RKO (cell line): ENCODE results near the gene ZNF526.

Source experiments
- DNase-seq: peaks from one replicate; pipeline ENCODE4 v3.0.0-alpha.2; 2016; ENCODE audit warnings: low spot score

The ZNF526 gene

DNA sequence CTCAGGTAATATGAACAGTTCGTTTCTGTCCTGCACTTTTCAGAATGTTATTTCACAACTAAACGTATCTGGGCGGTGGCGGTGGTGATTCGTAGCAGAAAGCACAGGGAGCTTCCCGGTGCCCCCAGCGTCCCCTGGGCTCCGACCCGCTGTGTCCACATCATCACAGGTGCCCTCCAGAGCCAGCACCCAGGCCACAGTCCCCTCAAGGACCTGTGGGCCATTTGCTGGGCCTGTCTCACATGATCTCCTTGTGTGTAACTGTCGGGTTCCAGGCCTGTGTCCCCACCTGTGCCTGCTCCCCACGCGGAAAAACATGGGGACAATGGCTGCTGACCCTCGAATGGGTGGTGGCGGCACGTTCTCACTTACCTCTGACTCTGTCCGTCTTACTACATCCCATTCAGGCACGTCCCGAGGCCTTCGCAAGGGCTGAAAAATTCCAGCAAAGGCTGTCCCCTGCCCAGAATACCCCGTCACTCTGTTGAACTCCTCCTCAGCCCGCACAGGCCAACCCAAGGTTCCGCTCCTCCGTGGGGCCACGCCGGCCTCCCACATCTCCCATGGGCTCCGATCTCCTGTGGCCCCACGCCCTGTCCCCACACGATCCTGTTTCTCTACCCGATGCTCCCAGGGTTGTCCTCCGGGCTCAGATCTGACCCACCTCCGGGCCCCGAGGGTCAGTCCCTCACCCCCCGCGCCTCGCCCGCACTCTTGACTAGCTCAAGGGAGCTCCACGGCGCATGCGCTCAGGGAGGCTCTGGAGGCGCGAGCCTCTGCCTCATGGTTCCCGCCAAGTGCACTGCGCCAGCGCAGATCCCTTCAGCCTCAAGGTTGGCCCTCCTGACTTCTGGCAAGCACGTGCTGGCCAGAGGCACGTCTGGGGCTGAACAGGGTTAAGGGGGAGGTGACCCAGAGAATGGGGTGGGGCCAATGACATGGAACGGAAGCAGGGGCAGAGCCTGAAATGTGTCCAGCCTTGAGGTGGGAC lies 23.8 kb upstream of the ZNF526 start:
- no peak for DNase-seq

DNA sequence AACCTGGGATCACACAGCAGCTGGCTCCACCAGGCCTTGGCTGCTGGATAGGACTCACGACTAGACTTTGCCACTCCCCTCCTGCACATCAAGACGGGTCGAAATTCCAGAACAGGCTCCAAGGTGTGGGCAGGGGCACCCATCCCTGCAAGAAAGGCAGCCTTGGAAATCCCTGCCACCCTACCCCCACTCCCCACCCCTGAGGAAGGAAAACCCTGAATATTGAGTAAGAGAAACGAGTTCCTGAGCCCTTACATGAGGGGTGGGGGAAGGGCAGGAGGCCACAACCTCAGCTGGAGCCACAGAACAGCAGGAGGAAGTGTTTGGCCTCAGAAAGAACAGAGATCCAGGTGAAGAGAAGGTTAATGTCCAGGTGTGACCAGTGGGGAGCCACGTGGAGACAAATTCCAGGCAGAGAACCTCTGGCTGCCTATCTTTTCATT lies 22.7 kb upstream of the ZNF526 start:
- no peak for DNase-seq

DNA sequence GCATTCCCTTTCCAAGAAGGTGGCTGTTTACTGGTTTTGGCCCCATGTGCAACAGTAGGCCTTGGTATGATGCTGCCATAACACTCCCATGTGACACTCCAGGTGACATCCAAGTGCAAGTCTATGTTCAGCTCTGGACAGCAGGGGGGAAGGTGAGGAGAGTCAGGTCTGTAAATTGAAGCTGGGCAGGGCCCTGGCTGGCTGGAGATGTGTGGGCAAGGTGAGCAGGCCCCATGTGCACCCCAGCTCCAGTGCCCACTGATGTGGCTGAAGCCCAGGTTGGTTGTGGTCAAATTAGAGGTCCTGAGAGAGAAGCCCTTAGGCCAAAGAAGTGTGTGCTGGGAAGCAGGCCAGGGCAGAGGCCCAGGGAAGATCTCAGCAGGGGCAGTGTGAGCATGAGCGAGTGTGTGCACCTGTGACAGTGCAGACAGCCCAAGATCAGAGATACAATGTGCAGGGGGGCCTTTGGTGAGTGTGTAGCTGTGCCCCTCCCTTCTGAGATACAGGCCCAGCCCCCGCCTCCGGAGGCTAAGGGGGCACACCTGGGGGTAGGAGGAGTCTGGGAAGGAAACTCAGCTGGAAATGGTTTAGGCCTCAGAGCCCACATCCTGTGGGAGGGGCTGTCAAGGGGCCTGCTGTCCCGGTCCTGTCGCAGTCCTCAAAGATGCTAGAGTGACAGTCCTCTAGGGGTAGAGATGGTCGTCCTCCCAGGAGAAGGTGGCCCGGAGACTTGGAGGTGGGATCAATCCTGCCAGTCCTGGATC lies 21.3 kb upstream of the ZNF526 start:
- no peak for DNase-seq

DNA sequence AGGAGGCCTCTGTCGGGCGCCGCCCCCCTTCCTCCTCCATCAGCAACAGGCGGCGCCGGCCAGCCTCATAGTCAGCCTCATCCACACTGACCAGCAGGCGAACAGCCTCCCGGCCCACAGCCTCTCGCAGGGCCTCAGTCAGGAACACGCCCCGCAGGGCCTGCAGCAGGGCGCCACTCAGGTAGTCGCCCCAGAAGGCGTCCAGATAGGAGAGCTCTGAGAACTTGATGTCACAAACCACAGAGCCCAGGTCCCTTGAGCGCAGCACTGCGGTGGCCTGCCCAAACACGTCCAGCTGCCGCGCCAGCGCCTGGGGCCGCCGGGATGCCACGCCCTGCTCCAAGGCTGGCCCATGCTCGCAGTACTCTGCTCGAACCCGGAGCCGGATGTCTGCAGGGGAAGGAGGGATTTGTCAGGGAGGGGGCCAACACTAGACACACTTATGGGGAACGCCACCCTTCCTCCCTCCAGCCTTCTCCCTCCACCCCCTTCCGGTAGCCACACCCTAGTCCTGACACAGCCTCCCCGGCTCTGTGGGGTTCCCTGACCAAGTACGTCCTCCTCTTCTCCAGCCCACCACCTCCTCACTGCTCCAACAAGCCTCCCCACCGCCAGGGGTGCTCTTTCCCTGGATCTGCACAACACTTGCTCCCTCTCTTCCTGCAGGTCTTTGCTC lies 20.5 kb upstream of the ZNF526 start:
- DNase-seq: no peak

DNA sequence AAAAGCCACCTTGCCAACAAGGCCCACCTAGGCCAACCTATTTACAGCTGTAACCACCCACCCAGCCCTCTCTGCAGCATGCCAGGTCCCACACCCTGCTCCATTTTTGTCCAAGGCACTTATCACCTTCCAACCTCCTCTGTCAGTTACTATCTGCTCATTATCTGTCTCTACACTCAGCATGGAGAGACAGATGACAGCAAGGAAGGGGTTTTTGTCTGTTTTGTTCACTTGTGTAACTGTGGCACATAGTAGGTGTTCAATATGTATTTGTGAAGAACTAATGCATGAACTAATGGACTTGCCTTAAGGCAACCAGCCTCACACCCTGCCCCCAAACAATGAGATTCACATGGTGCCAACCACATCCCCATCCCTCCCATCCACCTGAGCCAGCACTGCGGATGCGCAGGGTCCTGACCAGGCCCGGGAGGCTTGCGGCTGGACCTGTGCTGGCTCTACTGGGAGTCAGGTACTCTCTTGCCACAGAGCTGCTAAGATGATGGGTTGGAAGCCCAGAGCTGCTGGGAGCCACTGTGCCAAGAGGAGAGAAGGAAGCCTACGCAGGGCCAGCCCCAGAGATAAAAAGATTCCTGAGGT lies 19.9 kb upstream of the ZNF526 start:
- no peak for DNase-seq

DNA sequence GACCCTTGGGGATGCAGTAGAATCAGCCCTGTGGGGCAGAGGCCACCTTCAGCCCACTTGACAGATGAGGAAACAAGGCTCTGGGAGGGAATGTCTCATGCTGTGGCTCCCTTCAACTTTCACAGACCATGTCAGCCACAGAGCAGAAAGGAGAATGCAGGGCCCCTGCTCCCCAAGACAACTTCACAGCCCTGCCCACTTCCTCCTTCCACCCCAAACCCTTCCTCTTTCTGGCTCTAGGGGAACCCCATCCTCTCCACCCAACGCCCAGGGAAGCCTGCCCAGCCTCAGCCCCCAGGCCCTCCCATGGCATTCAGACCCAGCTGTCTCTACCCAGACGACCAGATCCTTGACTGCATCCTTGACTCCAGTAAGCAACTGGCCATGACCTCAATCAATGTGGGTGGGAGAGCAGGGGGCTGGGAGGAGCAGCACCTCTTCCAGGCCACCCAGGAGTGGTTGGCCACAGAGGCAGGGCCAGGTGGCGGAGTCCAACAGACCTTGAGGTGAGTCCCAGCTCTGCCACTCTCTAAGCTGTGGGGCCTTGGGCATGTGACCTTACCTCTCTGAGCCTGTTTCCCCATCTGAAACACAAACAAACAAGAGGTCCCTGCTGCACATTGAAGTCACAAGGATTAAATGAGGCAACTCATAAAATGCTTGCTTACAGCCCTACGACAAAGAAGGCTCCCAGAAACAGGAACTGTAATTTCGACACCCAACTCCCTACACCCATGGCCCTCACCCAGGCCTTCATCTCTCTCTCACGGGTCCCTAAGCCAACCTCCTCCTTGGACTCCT lies 18.4 kb upstream of the ZNF526 start:
- DNase-seq: no peak

DNA sequence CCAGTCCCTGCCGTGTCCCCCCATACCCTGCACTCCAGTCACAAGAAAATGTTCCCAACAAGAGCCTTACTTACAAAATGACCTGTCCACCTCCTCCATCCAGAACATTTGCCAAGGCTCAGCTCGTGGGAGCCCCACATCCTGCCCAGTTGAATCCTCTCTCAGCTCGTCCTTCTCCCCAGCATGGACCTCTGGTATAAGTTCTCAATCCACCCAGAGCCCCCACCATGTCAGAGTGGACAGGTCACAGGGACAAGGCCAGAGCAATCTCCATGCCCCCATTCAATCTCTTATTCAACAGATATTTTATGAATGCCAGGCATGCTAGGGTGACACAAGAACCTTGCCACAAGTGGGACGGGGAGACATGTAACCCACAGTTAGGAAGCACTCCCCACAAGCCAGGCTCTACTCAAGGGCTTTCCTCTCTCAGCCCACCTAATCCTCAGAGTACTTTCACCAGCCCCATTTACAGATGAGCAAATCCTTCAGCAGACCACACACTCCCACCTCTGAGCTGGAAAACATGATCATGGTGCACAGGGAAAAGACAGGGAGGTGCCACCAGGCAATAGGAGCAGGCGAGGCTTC lies 17.7 kb upstream of the ZNF526 start:
- no peak for DNase-seq

DNA sequence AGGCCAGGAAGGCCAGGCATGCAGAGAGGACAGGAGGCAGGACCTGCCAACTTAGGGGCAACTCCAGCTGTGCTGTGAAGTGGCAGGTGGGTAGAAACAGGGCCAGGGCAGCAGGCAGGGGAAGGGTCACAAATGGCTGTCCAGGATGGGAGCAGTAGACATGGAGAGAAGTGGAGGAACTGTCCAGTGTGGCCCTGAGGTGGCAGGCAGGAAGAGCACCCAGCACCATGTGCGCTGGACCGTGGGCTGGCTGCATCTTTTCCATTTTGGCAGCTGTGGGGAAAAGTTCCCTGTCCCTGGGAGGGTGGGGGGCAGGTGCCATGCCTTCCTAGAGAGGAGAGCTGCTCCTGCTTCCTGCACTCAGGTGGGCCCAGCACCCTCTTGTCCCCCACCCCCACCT lies 16.4 kb upstream of the ZNF526 start:
- no peak for DNase-seq

DNA sequence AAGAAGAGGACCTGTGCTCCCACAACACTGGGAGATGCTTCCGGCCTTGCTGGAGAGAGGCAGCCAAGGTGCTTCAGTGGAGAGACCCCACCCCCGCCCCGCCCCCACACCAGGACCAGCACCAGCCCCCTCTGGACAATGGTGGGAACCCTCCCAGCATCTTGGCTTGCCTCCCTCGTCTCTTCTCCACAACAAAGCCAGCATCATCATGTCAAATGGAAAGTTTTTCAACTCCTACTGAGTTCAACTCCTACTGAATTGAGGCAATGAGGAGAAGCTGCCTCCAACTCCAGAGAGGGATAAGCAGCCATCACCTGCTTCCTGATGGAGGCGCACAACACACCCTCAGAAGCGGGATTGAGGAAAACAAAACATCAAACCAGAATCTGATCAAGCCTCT lies 15.4 kb upstream of the ZNF526 start:
- no peak for DNase-seq

DNA sequence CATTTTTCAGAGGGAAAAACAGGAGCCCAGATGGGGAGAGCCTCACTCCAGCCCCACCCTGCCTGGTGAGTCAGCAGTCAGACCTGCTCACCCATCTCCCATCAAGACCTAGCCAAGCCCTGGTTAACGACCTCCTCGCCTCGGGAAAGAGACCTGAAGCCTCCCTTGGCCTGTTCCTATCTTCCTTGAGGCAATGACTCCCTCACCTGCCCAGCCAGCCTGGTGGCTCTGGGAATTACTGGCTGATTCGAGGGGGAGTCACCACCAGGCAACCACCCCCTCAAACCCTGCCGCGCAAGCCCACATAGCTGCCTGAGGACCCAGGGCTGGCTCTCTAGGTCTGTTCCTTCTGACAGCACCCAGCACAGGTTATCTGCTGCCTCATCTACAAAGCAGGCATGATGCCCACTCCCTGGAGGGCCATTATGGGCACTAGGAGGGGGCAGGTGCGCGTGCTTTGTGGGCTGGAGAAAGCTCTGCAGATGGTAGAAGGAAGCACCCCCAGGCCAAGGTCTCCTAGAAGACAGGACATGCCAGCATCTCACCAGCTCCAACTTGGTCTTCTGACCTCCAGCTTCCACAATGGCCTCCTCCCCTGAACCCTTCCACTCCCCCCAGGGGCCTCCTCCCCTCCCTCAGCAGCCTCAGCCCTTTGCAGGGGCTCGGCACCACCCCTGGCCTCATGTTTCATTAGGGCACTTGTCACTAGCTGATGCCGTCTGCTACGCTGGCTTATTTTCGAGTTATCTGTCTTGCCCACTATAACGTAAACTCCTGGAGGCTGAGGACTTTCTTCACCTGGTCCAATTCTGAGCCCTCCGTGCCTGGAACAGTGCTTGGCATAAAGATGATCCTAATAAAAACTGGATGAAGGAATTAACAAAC lies 13.0 kb upstream of the ZNF526 start:
- DNase-seq: no peak

DNA sequence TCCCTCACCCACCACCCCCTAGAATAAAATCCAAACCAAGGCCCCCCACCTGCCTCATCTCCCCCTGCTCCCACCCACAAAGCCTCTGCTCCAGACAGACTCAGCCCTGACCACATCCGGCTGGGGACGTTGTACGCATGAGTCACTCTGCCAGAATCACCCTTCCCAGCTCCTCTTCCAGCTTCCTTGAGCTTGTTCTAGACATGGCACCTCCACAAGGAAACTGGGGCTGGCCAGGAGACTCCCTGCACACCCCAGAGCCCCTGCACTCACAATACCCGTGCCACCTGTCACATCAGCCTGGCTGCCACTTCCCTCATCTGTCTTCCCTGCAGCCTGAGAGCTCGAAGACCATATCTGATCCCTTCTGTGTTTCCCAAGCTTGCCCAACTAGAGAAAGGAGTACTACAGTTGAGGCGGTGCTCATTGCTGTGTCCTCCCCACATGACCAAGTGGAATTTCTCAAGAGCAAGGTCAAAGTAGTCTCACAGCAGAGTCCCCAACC lies 12.3 kb upstream of the ZNF526 start:
- peak; percentile 71 for DNase-seq

DNA sequence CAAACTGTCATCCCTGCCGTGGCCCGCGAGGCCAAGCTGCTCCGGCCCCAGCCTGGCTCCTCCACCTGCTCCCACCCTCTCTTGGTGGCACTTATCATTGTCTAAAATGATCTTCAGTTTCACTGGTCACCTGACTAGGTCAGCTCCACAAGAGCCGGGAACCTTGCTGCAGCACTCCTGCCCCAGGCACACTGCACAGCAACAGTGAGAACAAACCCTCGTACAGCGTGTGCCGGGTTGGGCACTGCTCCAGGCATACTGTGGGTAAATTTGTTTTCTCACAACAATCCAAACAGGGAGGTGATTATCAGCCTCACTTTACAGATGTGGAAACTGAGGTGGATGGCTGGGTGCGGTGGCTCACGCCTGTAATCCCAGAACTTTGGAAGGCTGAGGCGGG lies 11.5 kb upstream of the ZNF526 start:
- no peak for DNase-seq

DNA sequence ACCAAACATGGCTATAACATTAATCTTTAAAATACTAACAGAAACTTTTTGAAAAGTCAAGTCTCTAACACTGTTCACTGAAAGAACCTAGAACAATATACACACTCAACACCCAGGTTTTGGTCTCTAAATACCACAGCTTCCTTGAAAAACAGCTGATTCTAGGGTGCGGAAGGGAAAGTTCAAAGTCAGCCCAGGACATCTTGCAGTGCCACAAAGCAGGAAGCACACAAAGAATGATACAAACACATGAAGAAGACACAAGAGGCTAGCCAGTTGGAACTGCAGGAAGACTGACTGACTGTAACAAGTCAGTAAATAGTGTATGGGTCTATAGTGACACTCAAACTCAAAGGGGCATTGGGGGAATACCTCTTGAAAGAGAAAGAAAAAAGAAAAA lies 7.2 kb upstream of the ZNF526 start:
- no peak for DNase-seq

DNA sequence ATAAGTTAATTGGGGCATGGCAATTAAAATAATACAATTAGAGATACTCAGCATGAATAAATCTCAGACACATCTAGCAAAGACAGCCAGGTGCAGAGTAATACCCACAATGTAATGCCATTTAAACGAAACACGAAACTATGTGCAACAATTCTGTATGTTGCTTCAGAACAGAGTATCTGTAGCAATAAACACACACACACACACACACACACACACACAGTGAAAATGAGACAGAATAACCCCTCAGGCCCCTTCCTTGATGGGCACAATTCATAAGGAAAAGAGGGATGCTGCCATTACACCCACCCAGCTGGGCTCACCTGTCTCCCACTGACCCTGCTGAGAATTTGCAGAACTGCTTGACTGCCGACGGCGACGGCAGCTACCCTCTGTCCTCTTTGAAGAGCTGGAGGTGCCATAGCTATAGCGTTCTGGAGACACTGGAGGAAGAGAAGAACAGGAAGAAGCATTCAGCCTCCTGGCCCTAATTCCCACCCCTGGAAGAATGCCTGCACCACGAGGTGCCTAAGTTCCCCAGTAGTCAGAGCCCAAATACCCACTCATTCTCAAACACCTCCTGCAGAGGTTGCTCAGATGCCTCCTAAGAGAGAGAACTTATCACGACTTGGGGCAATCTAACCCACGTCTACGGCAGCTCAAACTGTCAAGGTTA lies 5.2 kb upstream of the ZNF526 start:
- DNase-seq: no peak

DNA sequence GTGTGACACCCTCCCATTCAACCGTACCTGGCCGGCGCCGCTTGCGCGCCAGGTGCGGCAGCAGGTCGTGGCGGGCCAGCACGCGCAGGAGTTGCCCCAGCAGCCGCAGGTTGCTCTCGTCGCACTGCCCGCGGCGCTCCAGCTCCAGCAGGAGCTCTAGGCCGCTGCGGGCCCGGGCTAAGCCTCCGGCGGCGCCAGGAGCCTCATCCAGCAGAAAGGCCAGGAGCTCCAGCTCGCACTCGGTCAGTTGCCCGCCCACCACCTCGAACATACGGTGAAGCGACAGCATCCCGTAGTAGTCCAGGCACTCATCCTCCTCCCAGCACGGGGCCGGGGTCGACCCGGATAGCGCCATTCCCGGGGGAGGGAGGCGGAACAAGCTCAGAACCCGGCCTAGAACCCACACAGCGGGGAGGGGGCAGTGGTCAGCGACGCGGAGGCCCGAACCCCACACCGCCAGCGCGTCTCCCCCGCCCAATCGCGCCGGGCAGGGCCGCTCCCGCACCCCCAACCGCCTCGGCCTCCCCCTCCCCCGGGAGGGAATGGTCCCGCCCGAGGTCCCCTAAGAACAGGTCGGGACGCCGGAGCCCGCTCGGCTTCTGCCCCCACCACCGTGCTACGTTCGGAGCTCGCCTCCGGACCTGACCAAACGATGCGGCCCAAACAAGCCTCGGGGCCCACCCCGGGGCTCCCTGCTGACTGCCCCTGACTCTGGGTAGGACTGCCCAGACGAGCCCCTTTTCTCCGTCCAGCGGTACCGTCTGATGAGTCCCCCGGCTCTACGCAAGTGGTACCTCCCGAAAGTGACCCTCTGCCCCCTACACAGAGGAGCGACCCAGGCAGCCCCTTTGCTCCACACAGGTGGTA lies 3.2 kb upstream of the ZNF526 start:
- peak; percentile 49 for DNase-seq

DNA sequence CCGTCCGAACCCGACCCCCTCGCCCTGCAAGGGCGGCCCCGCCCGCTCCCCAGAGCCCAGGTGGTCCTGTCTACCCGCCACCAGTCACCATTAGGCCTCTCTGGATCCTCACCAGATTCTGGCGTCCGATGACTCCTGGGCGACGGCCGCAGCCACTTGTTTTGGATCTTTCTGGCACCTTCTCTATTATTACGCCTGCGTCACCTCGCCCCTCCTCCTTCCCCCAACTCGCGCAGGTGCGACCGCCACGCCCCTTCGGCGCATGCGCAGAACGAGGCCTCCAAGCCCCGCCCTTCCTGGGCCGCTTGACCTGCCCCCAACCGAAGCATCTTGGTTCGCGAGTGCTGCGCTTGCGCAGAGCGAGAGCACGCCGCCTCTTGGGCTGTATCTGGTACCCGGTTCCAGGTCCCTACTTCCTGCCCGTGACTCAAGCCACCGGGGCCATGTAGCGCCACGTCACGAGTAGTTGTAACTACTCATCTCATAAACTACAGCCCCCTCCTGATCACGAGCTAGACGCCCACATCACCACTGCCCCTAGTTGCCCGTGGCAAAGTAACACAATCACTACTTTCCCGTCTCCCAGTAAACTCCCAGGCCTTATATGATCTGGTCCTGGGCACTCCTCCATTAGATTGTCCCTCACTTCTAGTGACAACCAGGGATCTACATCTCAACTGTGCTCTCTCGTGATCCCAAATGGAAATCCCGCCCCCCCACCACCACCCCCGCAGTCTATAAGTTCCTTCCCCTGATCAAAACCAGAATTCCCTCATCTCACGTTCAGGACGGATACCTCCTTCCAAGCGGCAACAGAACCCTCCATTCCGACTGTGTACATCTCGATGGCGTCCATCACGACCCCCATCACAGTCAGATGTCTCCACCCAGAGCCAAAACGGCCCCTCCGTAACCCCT lies 2.3 kb upstream of the ZNF526 start, which contains the start of gene DEDD2:
TSS of gene DEDD2 (minus strand) at position 158 of the 918 bp plus-strand sequence. CDS start 670 bp downstream, outside the sequence.
- DNase-seq: peak; percentile 99

DNA sequence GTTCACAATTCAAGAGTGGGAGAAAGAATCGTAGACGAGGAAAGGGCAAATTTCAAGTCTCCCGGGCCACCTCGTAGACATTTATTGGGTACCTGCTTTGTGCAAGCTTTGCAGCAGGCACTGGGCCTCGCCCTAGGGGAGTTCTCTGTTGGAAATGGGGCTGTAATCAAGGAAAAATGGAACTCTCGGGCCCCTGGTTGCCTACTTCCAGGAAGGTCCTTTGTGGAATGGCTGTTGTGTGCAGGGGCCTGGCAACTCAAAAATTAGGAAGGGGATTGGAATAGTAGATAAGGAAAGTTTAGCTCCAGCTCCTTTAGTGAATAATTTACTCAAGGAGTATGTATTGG lies 612 bp downstream of the ZNF526 start:
- DNase-seq: no peak
